HG03521 (cell line): ENCODE measurements around the gene ARHGAP24.
A peak's percentile ranks its signal among the peaks of the same experiment; 100 is the strongest.

Experiments used
- ATAC-seq: cut with Tn5 transposase; IDR thresholded peaks from one replicate; pipeline ENCODE4 v1.9.1; 2021; ENCODE audit warnings: mild to moderate bottlenecking, moderate library complexity; ENCODE audit not compliant: unreplicated experiment

The ARHGAP24 gene

GRCh38 chr4:85684676-85685075 lies 209.7 kb downstream of the ARHGAP24 start:
- no peak for ATAC-seq

GRCh38 chr4:85686398-85686797 lies 211.4 kb downstream of the ARHGAP24 start:
- no peak for ATAC-seq

DNA sequence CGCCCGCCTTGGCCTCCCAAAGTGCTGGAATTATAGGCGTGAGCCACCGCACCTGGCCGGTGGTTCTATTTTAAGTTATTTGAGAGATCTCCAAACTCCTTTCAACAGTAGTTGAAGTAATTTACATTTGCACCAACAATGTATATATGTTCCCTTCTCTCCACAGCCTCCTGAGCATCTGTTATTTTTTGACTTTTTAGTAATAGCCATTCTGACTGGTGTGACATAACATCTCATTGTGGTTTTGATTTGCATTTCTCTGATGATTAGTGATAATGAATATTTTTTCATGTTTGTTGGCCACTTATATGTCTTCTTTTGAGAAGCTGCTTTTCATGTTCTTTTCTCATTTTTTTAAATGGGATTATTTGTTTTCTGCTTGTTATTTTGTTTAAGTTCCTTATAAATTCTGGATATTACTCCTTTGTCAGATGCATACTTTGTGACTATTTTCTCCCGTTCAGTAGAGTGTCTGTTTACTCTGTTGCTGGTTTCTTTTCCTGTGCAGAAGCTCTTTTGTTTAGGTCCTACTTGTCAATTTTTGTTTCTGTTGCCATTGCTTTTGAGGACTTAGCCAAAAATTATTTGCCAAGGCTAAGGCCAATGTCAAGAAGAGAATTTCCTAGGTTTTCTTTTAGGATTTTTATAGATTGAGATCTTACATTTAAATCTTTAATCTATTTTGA lies 213.2 kb downstream of the ARHGAP24 start:
- ATAC-seq: no peak

GRCh38 chr4:85696661-85697060 lies 221.7 kb downstream of the ARHGAP24 start:
- no peak for ATAC-seq

GRCh38 chr4:85697854-85698253 lies 222.9 kb downstream of the ARHGAP24 start:
- no peak for ATAC-seq

DNA sequence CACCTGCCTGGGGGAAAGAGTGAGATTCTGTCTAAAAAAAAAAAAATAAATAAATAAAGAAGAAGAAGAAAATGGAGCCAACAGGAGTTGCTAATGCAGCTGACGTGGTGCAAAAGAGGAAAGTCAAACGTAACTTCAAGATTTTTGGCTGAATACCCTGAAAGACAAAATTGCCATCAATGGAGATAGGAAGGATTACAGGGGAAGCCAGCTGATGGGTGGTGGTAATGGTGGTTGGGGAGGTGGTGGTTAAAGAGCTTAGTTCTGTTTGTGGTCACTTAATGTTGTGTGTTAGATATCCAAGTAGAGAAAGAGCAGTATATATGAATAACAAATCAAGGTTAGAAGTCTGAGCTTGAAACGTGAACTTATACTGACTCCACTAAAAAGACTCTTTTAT lies 225.4 kb downstream of the ARHGAP24 start:
- no peak for ATAC-seq

DNA sequence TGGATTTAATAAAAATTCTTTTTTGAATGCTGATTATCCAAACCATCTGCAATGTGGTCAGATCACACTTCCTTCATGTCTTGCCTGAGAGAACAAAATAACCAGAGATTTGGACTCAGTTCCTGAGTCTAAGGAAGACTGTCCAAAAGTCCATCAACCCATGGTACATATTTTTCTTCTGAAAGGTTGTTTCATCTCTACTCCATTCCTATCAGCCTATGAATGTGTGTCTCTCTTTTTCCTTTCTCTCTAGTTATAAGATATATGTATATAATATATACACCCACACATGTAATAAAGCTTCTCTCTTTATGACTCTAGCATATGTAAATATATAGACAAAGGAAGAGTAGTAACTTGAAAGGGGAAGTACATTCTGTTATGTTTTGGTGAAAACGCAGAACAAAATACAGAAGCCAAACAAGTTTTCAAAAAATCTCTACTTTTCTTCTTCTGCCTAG lies 226.9 kb downstream of the ARHGAP24 start:
- ATAC-seq: peak; percentile 100

- no peak for ATAC-seq
Measured at GRCh38 chr4:85703096-85703495, 228.1 kb downstream of the ARHGAP24 start.

DNA sequence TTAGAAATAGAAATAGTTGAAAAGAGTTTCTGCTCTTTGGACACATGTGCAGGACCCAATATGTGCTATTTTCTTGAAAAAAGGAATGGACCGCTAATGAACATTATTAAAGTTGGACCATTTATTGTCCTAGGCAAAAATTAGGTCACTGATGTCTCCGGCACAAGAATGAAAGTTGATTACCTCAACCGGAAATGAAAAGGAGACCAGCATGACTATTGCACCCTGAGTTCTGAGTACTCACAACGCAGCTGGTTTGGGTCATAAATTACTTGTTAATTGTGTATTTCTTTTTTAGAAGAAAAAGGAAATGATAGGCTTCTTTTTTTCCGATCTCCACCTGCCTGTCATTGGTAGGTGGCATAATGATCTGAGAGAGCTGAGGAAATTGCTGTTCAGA lies 232.7 kb downstream of the ARHGAP24 start:
- peak; percentile 82 for ATAC-seq

- no peak for ATAC-seq
Measured at GRCh38 chr4:85708468-85708867, 233.5 kb downstream of the ARHGAP24 start.

DNA sequence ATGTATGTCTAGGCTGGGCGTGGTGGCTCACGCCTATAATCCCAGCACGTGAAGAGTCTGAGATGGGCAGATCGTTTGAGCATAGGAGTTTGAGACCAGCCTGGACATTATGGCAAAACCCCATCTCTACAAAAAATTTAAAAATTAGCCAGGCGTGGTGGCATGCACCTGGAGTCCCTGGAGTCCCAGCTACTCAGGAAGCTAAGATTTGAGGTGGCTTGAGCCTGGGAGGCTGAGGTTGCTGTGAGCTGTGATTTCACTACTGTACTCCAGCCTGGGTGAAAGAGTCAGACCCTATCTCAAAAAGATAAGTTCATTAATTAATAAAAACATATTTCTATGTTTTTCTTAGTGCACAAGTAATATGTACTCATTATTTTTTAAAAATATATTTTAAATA lies 238.1 kb downstream of the ARHGAP24 start:
- no peak for ATAC-seq

DNA sequence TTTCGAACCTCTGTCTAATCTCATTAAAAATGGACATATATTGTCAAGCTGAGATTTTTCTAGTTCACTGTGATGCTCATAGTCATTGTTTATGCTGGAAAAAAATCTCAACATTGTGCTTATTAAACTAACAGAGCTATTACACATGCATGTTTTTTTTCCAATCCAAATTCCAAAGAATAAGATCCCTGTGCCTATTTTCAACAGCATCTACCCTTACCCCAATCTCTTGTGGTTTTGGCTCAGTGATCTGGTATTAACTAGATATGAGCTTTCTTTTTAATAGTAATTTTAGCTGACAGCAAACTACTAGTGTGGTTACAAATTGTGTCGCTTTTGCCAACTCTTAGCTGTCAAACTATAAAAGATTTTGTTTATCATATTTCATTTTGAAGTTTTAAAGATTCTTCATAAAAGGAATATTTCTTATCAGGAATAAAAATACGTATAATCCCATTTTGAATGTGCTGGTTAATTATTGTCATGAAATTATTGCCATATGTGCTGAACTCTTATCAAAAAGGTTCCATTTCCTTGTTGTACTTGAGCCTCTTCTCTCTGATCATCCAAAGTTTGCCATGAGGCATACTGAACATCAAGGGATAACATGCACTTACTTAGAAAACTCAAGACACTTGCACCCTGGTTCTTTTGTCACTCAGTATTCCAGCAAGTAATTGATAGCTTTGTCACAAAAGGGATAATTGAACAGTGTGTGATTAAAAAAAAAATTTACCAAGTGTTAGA lies 241.2 kb downstream of the ARHGAP24 start:
- ATAC-seq: no peak

GRCh38 chr4:85717351-85717750 lies 242.4 kb downstream of the ARHGAP24 start:
- ATAC-seq: no peak

- ATAC-seq: no peak
Measured at GRCh38 chr4:85717847-85718246, 242.9 kb downstream of the ARHGAP24 start.

DNA sequence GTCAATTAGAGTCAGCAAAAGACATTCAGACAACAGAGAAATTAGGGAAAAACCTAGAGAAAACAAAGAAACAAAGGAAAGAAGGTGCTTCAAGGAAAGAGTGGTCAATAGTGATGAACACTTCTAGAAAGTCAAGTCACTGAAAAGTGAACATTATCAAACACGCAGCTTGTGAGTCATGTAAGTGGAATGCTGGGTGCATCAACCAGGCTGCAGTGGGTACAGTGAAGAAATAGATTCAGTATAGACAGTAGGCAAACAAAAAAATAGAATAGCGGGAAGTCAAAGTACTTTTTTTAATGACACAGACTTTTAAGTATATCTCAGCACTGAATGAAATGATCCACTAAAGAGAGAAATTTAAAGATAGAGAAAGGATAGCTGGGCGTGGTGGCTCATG lies 245.8 kb downstream of the ARHGAP24 start:
- no peak for ATAC-seq

GRCh38 chr4:85722401-85722800 lies 247.5 kb downstream of the ARHGAP24 start:
- ATAC-seq: no peak

DNA sequence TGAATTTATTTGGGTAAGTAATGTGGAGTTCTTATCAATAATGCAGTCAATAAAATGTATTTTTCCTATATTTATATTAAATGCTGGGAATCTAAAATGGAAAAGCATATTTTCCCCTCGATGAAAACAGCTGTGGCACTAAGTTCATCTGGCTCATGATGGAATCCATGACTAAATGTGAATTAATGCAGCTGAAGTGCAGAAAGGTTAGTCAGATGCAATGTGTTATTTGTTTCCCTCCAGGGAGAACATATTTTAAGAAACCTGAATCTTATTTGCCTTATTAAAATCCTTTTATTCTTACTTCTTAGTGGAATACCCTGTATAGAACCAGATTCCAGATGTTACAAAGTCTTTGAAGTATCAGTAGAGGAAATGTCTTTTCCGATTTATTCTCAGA lies 247.9 kb downstream of the ARHGAP24 start:
- no peak for ATAC-seq

- no peak for ATAC-seq
Measured at GRCh38 chr4:85724791-85725563, 250.0 kb downstream of the ARHGAP24 start.

DNA sequence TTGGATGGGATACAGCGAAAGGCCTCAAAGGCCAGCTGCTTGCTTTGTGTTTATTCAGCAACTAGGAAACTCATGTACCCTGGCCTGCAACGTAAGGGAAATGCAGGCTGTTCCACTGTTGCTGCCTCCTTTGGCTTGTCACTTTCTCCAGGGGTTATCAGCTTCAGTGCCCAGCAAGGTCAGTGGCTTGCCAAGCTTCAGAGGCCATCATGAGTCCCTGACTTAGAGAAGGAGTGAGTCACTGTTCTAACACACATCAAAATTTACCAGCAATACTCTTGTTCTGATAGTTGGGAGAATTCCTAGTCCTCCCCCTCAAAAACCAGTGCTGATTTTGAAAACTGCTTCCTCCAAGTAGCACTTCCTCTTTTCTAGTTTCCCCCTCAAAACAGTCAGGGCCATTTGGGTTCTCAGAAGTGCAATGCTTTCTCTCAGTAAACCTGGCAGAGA lies 250.8 kb downstream of the ARHGAP24 start:
- ATAC-seq: peak; percentile 79

- no peak for ATAC-seq
Measured at GRCh38 chr4:85726555-85726954, 251.6 kb downstream of the ARHGAP24 start.

- no peak for ATAC-seq
Measured at GRCh38 chr4:85728464-85728863, 253.5 kb downstream of the ARHGAP24 start.

DNA sequence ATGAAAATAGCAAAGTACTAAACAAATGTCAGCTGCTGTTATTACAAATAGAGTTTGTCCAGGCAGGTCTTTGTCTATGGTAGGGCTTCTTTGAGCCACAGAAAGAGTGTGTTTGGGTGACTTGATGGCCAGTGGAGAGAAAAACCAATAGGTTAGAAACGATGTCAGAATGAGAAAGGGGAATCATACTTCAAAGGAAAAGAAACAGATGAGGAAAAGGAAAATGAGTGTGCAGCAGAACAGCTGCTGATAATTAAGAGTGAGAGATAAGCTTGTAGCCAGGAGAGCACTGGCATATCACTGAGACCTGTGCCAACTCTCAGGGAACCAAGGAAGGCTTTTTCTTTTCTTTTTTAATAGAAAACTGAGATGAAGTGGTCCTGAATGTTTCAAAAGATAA lies 257.2 kb downstream of the ARHGAP24 start:
- no peak for ATAC-seq
